ENCODE measurements around the gene BAZ2B.

- no peak for TF ChIP-seq RBM22 (IDR thresholded peaks at IDR 0.05; ENCODE audit: low read depth, low read length, poor library complexity, severe bottlenecking)
- TF ChIP-seq GATAD2B (IDR thresholded peaks at IDR 0.05; ENCODE audit: borderline replicate concordance): no peak
- TF ChIP-seq NR0B1 (IDR thresholded peaks at IDR 0.05; ENCODE audit: partially characterized antibody): no peak
- TF ChIP-seq ZZZ3 (IDR thresholded peaks at IDR 0.05): no peak
- TF ChIP-seq TAF1 (IDR thresholded peaks at IDR 0.05; ENCODE audit: control insufficient read depth, extremely low read depth, insufficient read depth, low read length, severe bottlenecking): no peak
- TF ChIP-seq STAT6 (CRISPR knock-in tag; IDR thresholded peaks at IDR 0.05): no peak
- TF ChIP-seq CBFB (CRISPR knock-in tag; IDR thresholded peaks at IDR 0.05): no peak
Observed at GRCh38 chr2:159622966-159623365, 6.6 kb upstream of the BAZ2B start.

All from K562 (cell line).